Sigmoid colon (tissue), 7 donors: ENCODE data around the gene PPA2. TPM values are rescaled to one million over a fixed set of nuclear protein-coding genes. Genes with fewer than 3 reads are reported as not detected.
"Not testable (repeated sequence)": the region's sequence is repeated elsewhere in the genome, so short reads cannot be mapped to it uniquely, and the experiment has no call there.

Experiments used
- DNase-seq: peaks from one replicate; pipeline ENCODE4 v3.0.0-alpha.2; 2019
- H3K27ac ChIP-seq, 4 donors: fragments of 200-600 bp; sonication (generic); one replicate each; pipeline ENCODE4 v1.5.1; 2016 to 2019; ENCODE audit warnings: mild to moderate bottlenecking in 1 of 4
- H3K27me3 ChIP-seq, 3 donors: fragments of 200-600 bp; sonication (generic); one replicate each; pipeline ENCODE4 v1.5.1; 2019; ENCODE audit warnings: mild to moderate bottlenecking in 1 of 3
- H3K36me3 ChIP-seq, 4 donors: fragments of 200-600 bp; sonication (generic); one replicate each; pipeline ENCODE4 v1.5.1; 2016 to 2019
- H3K4me1 ChIP-seq, 4 donors: fragments of 200-600 bp; sonication (generic); one replicate each; pipeline ENCODE4 v1.5.1; 2017 to 2019
- H3K4me3 ChIP-seq, 4 donors: fragments of 200-600 bp; sonication (generic); one replicate each; pipeline ENCODE4 v1.5.1; 2017 to 2019; ENCODE audit warnings: mild to moderate bottlenecking in 2 of 4, moderate library complexity in 1 of 4
- H3K9me3 ChIP-seq, 4 donors: fragments of 200-600 bp in 3 of 4; sonication (generic) in 3 of 4; one replicate each; pipeline versions ENCODE4 v1.5.1 to v1.6.1; 2013 to 2019
- EP300 ChIP-seq, 4 donors: sonication (generic); formaldehyde crosslinking; IDR thresholded peaks; one replicate each; pipeline ENCODE4 v1.6.1; 2017; ENCODE audit warnings: antibody characterized with exemption in 4 of 4
- POLR2A ChIP-seq, 2 donors: fragments of 450-650 bp; IDR thresholded peaks; one replicate each; pipeline ENCODE4 v1.6.1; 2016; ENCODE audit warnings: antibody characterized with exemption in 2 of 2, mild to moderate bottlenecking in 2 of 2, moderate library complexity in 2 of 2
- POLR2AphosphoS5 ChIP-seq, 4 donors: sonication (generic); formaldehyde crosslinking; IDR thresholded peaks; one replicate each; pipeline ENCODE4 v1.6.1; 2017; ENCODE audit warnings: antibody characterized with exemption in 4 of 4
- WGBS, 2 donors: extraction: QIAGEN DNeasy Blood & Tissue Kit; methylation state at CpG; one replicate each; pipeline ENCODE4 v1.1.7; 2013; 5-methylcytosine and 5-hydroxymethylcytosine counted together
- intact Hi-C: fragments of 100-400 bp; cut with DNase I; formaldehyde crosslinking; loops from one replicate; pipeline ENCODE4 v1.15.1; 2023
- polyA plus RNA-seq, 3 donors: library from polyadenylated mRNA; stranded (reverse); fragments of 200-250 nt; gene quantifications; one replicate each; pipeline ENCODE4 v1.2.3, GENCODE V29; 2013
- total RNA-seq, 4 donors: library from RNA; depleted of rRNA; stranded (reverse); fragments of >200 nt; gene quantifications; one replicate each; pipeline ENCODE4 v1.1.0, GENCODE V29; 2016
- TF ChIP-seq, protein P1 (sequence below), 4 experiments: fragments of 450-650 bp in 3 of 4; fragments of 200-600 bp in 1 of 4; IDR thresholded peaks; one replicate each; pipeline ENCODE4 v1.5.1; 2016 to 2019; ENCODE audit warnings: antibody characterized with exemption in 4 of 4, mild to moderate bottlenecking in 3 of 4, moderate library complexity in 2 of 4
- donor health status: healthy with polysubstance abuse.
- donor health status: Bipolar disorder and iron deficiency.
- donor health status: healthy.

The PPA2 gene
- total and polyA plus RNA-seq, 7 donors = 76.2 to 178 (median 120) TPM

GRCh38 chr4:105470766-105471165 is 3.1 kb downstream of the PPA2 start:
- Histone ChIP-seq H3K4me3 (no peak overlapping the region), H3K27me3 (no peaks in the 10 kb centered on the region), H3K27ac (peak overlapping the region in 1 of 4 donors; percentile 19), H3K4me1 (peaks cover 0 to 42% (median 24%) of the 10 kb centered on the region in 4 donors), H3K9me3 (no peaks in the 10 kb centered on the region), H3K36me3 (peaks cover 0 to 4% (median 0%) of the 10 kb centered on the region in 4 donors)
- WGBS, 2 donors = 81 to 87% methylated on average over 6 of the region's 6 CpGs
- TF ChIP-seq EP300 (IDR thresholded peaks at IDR 0.05) = no peak
- TF ChIP-seq, protein P1, sequence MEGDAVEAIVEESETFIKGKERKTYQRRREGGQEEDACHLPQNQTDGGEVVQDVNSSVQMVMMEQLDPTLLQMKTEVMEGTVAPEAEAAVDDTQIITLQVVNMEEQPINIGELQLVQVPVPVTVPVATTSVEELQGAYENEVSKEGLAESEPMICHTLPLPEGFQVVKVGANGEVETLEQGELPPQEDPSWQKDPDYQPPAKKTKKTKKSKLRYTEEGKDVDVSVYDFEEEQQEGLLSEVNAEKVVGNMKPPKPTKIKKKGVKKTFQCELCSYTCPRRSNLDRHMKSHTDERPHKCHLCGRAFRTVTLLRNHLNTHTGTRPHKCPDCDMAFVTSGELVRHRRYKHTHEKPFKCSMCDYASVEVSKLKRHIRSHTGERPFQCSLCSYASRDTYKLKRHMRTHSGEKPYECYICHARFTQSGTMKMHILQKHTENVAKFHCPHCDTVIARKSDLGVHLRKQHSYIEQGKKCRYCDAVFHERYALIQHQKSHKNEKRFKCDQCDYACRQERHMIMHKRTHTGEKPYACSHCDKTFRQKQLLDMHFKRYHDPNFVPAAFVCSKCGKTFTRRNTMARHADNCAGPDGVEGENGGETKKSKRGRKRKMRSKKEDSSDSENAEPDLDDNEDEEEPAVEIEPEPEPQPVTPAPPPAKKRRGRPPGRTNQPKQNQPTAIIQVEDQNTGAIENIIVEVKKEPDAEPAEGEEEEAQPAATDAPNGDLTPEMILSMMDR (IDR thresholded peaks at IDR 0.05) = no peak
- intact Hi-C loops = loop anchor here (5.0 kb wide), 1 partner anchor 237 kb away; the partner anchor contains the start of genes GSTCD and INTS12
- DNase-seq = no peak

DNA sequence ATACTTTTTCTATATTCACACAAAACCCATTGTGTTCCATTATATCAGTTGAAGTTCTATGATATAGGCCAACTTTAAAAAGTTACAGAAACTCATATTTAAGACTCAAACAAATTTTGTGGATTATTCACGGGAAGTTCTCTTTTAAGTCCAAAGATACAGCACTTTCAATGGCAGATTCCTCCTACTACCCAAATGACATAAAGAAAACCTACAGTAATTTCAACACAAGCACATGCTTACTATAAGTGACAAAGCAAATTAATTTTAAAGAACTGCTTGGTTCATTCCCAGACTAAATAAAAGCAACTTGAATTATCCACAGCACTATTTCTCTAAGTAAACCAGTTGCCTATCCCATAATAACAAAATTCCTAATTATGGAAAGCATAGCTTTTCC is 4.1 kb downstream of the PPA2 start:
- intact Hi-C loops = loop anchor here (5.0 kb wide), 1 partner anchor 238 kb away; the partner anchor contains the start of genes GSTCD and INTS12

GRCh38 chr4:105466580-105466979 is 7.3 kb downstream of the PPA2 start:
- Histone ChIP-seq H3K4me3 (no peak overlapping the region), H3K27me3 (no peaks in the 10 kb centered on the region), H3K36me3 (peaks cover 0 to 4% (median 0%) of the 10 kb centered on the region in 4 donors), H3K4me1 (peaks cover 0 to 29% (median 9%) of the 10 kb centered on the region in 4 donors), H3K27ac (no peak overlapping the region), H3K9me3 (no peaks in the 10 kb centered on the region)
- WGBS, 2 donors = 90 to 95% methylated on average over 6 of the region's 6 CpGs
- intact Hi-C loops = no loop called here
- no peak for TF ChIP-seq EP300 (IDR thresholded peaks at IDR 0.05)
- TF ChIP-seq POLR2AphosphoS5 (IDR thresholded peaks at IDR 0.05) = no peak
- no peak for TF ChIP-seq POLR2A (IDR thresholded peaks at IDR 0.05)
- TF ChIP-seq, protein P1 (IDR thresholded peaks at IDR 0.05) = no peak
- DNase-seq = no peak

More for the DNA sequence above, 4.1 kb downstream of the PPA2 start:
- Histone ChIP-seq H3K27me3 (no peaks in the 10 kb centered on the region), H3K9me3 (no peaks in the 10 kb centered on the region), H3K4me3 (no peak overlapping the region), H3K27ac (no peak overlapping the region), H3K36me3 (peaks cover 0 to 4% (median 0%) of the 10 kb centered on the region in 4 donors), H3K4me1 (peaks cover 0 to 42% (median 24%) of the 10 kb centered on the region in 4 donors)
- TF ChIP-seq EP300 (IDR thresholded peaks at IDR 0.05) = no peak
- no peak for TF ChIP-seq POLR2AphosphoS5 (IDR thresholded peaks at IDR 0.05)
- no peak for TF ChIP-seq POLR2A (IDR thresholded peaks at IDR 0.05)
- TF ChIP-seq, protein P1 (IDR thresholded peaks at IDR 0.05) = no peak
- 89 to 92% methylated on average over 1 of the region's 1 CpG for WGBS, 2 donors
- DNase-seq = no peak

DNA sequence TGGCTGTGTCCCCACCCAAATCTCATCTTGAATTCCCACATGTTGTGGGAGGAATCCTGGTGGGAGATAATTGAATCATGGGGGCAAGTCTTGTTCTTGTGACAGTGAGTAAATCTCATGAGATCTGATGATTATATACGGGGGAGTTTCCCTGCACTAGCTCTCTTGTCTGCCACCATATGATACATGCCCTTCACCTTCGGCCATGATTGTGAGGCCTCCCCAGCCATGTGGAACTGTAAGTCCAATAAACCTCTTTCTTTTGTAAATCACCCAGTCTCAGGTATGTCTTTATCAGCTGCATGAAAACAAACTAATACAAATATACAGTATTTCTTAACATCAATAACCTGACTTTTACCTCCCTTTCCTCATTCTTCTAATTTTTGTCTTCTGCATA is 9.3 kb downstream of the PPA2 start:
- DNase-seq, intact Hi-C loops, H3K27me3 ChIP-seq, H3K27ac ChIP-seq, H3K4me3 ChIP-seq, H3K4me1 ChIP-seq, H3K9me3 ChIP-seq, H3K36me3 ChIP-seq: not testable (repeated sequence)
- WGBS, 2 donors = 98 to 99% methylated on average over 2 of the region's 2 CpGs

DNA sequence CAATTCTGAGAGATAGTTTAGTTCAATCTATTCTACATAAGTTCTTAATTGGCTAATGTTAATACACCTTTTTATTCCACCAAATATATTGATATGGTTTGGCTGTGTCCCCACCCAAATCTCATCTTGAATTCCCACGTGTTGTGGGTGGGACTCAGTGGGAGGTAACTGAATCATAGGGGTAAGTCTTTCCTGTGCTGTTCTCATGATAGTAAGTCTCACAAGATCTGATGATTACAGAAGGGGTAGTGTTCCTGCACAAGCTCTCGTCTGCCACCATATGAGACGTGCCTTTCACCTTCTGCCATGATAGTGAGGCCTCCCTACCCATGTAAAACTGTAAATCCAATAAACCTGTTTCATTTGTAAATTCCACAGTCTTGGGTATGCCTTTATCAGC is 11.3 kb downstream of the PPA2 start:
- intact Hi-C loops = no loop called here
- WGBS, 2 donors = 94 to 95% methylated on average over 3 of the region's 3 CpGs
- no peak for TF ChIP-seq POLR2A (IDR thresholded peaks at IDR 0.05)
- no peak for TF ChIP-seq EP300 (IDR thresholded peaks at IDR 0.05)
- TF ChIP-seq POLR2AphosphoS5 (IDR thresholded peaks at IDR 0.05) = no peak
- TF ChIP-seq, protein P1 (IDR thresholded peaks at IDR 0.05) = no peak
- H3K4me3 ChIP-seq = no peak overlapping the region
- no peaks in the 10 kb centered on the region for H3K4me1 ChIP-seq
- peaks cover 0 to 4% (median 0%) of the 10 kb centered on the region in 4 donors for H3K36me3 ChIP-seq
- DNase-seq = no peak
- H3K27ac ChIP-seq = no peak overlapping the region
- no peaks in the 10 kb centered on the region for H3K9me3 ChIP-seq
- no peaks in the 10 kb centered on the region for H3K27me3 ChIP-seq
